Measurements from ENCODE around the gene TCF4. TPM values are rescaled to one million over a fixed set of nuclear protein-coding genes. Genes with fewer than 3 reads are reported as not detected.

The TCF4 gene
- total RNA-seq, 1 donor from 2014 or later = 7.2 TPM

- no peak overlapping the region for H3K4me3 ChIP-seq (ENCODE audit: low read depth, low read length)
- no peak for DNase-seq (ENCODE audit: low read depth)
- TF ChIP-seq, protein P1, sequence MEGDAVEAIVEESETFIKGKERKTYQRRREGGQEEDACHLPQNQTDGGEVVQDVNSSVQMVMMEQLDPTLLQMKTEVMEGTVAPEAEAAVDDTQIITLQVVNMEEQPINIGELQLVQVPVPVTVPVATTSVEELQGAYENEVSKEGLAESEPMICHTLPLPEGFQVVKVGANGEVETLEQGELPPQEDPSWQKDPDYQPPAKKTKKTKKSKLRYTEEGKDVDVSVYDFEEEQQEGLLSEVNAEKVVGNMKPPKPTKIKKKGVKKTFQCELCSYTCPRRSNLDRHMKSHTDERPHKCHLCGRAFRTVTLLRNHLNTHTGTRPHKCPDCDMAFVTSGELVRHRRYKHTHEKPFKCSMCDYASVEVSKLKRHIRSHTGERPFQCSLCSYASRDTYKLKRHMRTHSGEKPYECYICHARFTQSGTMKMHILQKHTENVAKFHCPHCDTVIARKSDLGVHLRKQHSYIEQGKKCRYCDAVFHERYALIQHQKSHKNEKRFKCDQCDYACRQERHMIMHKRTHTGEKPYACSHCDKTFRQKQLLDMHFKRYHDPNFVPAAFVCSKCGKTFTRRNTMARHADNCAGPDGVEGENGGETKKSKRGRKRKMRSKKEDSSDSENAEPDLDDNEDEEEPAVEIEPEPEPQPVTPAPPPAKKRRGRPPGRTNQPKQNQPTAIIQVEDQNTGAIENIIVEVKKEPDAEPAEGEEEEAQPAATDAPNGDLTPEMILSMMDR (conservative IDR thresholded peaks at IDR 0.05; ENCODE audit: low read depth, low read length) = no peak
These were observed 341.0 kb downstream of the TCF4 start for GRCh38 chr18:55247032-55247431.

DNA sequence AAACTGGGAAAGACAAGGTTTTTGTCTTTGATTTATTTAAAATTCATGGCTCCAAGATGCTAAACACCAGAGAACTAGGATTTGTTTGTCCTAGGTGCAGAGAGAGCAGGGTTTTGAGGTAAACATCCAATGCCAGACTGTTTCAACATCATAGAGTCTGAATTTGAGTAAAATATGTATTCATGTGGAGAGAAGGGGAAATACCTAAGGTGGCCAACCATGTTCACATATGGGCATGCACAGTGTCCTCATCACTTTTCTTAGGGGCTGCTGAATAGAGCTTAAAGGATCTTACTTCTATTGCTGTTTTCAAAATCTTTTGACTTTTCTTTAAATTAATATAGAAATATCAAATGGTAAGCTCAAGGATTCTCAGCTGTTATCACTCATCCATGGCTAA is 341.7 kb downstream of the TCF4 start:
- H3K4me3 ChIP-seq (ENCODE audit: low read depth, low read length) = no peak overlapping the region
- TF ChIP-seq, protein P1 (conservative IDR thresholded peaks at IDR 0.05; ENCODE audit: low read depth, low read length) = no peak
- no peak for DNase-seq (ENCODE audit: low read depth)

DNA sequence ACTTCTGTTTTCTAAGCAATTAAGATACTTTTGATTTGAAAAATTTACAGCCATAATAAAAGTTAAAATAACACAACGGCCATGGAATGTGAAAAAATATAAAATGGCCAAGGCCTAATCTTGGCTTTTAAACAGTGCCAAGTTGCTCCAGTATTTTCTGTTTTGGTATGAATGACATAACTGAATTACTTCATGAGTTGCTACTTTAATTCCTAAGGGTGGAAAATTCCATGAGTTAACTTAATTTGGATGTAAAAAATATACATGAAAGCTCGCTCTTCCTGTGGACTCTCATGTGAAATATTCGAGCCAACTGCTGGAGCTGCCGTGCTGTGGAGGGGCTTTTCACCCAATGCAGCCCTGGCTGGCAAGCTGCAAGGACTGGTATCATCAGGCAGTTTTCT is 342.8 kb downstream of the TCF4 start:
- DNase-seq (ENCODE audit: low read depth) = no peak
- TF ChIP-seq, protein P1 (conservative IDR thresholded peaks at IDR 0.05; ENCODE audit: low read depth, low read length) = no peak
- no peak overlapping the region for H3K4me3 ChIP-seq (ENCODE audit: low read depth, low read length)

GRCh38 chr18:55244546-55244945 is 343.4 kb downstream of the TCF4 start:
- TF ChIP-seq, protein P1 (conservative IDR thresholded peaks at IDR 0.05; ENCODE audit: low read depth, low read length) = no peak
- H3K4me3 ChIP-seq (ENCODE audit: low read depth, low read length) = no peak overlapping the region
- no peak for DNase-seq (ENCODE audit: low read depth)

- no peak for DNase-seq (ENCODE audit: low read depth)
- TF ChIP-seq, protein P1 (conservative IDR thresholded peaks at IDR 0.05; ENCODE audit: low read depth, low read length) = no peak
- H3K4me3 ChIP-seq (ENCODE audit: low read depth, low read length) = no peak overlapping the region
These were observed 344.1 kb downstream of the TCF4 start for GRCh38 chr18:55243857-55244256.

DNA sequence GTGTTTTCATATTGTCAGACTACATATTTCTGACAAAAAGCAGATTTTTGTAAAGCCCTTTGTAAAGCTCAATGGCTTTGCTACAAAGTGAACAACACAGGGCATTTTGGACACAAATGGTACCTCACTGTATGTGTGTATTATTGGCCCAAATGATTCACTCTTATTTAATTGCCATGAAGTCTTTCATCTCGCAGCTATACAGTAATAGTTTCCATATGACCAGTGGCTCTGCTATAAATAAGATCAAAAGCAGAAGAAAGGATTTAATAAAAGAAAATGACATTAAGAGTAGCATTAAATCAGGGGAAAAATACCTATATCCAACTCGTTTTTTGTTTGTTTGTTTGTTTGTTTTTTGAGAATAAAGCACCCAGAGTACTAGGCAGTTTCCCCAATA is 344.7 kb downstream of the TCF4 start:
- TF ChIP-seq, protein P1 (conservative IDR thresholded peaks at IDR 0.05; ENCODE audit: low read depth, low read length) = no peak
- no peak for DNase-seq (ENCODE audit: low read depth)
- H3K4me3 ChIP-seq (ENCODE audit: low read depth, low read length) = no peak overlapping the region

- TF ChIP-seq, protein P1 (conservative IDR thresholded peaks at IDR 0.05; ENCODE audit: low read depth, low read length) = no peak
- H3K4me3 ChIP-seq (ENCODE audit: low read depth, low read length) = no peak overlapping the region
- no peak for DNase-seq (ENCODE audit: low read depth)
These were observed 347.0 kb downstream of the TCF4 start for GRCh38 chr18:55240978-55241377.

All from epithelial cell of proximal tubule (primary cell).